Gastroesophageal sphincter (tissue), 4 donors: ENCODE results near the gene VAMP4. TPM values are rescaled to one million over a fixed set of nuclear protein-coding genes. Genes with fewer than 3 reads are reported as not detected.
A peak's percentile ranks its signal among the peaks of the same experiment; 100 is the strongest.

Experiments
- ATAC-seq: fragments of 150-250 bp; one replicate; pipeline ENCODE4 v1.9.1; 2016; ENCODE audit warnings: mild to moderate bottlenecking, moderate library complexity
- H3K27ac ChIP-seq, 4 donors: fragments of 200-600 bp; sonication (generic) in 3 of 4; 1 replicate in 3 of 4; 2 replicates in 1 of 4; pipeline ENCODE4 v1.5.1; 2016 to 2019
- H3K27me3 ChIP-seq: fragments of 200-600 bp; sonication (generic); one replicate; pipeline ENCODE4 v1.5.1; 2019
- H3K36me3 ChIP-seq, 2 donors: fragments of 200-600 bp; sonication (generic); one replicate each; pipeline ENCODE4 v1.5.1; 2019; ENCODE audit warnings: control low read depth in 1 of 2
- H3K4me1 ChIP-seq, 3 donors: fragments of 200-600 bp; sonication (generic); 1 replicate in 2 of 3; 2 replicates in 1 of 3; pipeline ENCODE4 v1.5.1; 2016 to 2019; ENCODE audit warnings: control low read depth in 2 of 3
- H3K4me3 ChIP-seq, 2 donors: fragments of 200-600 bp; sonication (generic); one replicate each; pipeline ENCODE4 v1.5.1; 2019; ENCODE audit warnings: mild to moderate bottlenecking in 1 of 2, moderate library complexity in 1 of 2
- H3K9me3 ChIP-seq, 3 donors: fragments of 200-600 bp; sonication (generic); one replicate each; pipeline ENCODE4 v1.5.1; 2017 to 2019; ENCODE audit warnings: control low read depth in 2 of 3
- CTCF ChIP-seq, 4 experiments: fragments of 200-600 bp in 2 of 4; fragments of 450-650 bp in 2 of 4; sonication (generic) in 1 of 4; IDR thresholded peaks; one replicate each; pipeline ENCODE4 v1.5.1; 2017 to 2019; ENCODE audit warnings: antibody characterized with exemption in 4 of 4, mild to moderate bottlenecking in 2 of 4, moderate library complexity in 2 of 4
- EP300 ChIP-seq: sonication (generic); formaldehyde crosslinking; IDR thresholded peaks from one replicate; pipeline ENCODE4 v1.6.1; 2017; ENCODE audit warnings: antibody characterized with exemption, mild to moderate bottlenecking
- POLR2A ChIP-seq, 2 donors: fragments of 450-650 bp; IDR thresholded peaks; one replicate each; pipeline ENCODE4 v1.6.1; 2017; ENCODE audit warnings: antibody characterized with exemption in 2 of 2, mild to moderate bottlenecking in 2 of 2, moderate library complexity in 1 of 2
- POLR2AphosphoS5 ChIP-seq: sonication (generic); formaldehyde crosslinking; IDR thresholded peaks from one replicate; pipeline ENCODE4 v1.6.1; 2017; ENCODE audit warnings: antibody characterized with exemption
- WGBS, 2 donors: methylation state at CpG; one replicate each; pipeline ENCODE4 v1.1.5; 2018; ENCODE audit warnings: low coverage in 1 of 2; 5-methylcytosine and 5-hydroxymethylcytosine counted together
- total RNA-seq, 4 donors: library from RNA; depleted of rRNA; stranded (reverse); fragments of >200 nt; gene quantifications; one replicate each; pipeline ENCODE4 v1.1.0, GENCODE V29; 2016

VAMP4 gene
- total RNA-seq, 4 donors from 2014 or later, result 16.3 to 37.5 (median 20.0) TPM

GRCh38 chr1:171683870-171684269 is 58.0 kb downstream of the VAMP4 start:
- Histone ChIP-seq H3K9me3 (no peaks in the 10 kb centered on the region), H3K27me3 (no peaks in the 10 kb centered on the region), H3K4me1 (peaks cover 0 to 23% (median 0%) of the 10 kb centered on the region in 3 donors), H3K36me3 (no peaks in the 10 kb centered on the region), H3K4me3 (no peak overlapping the region), H3K27ac (no peak overlapping the region)
- TF ChIP-seq EP300, result no peak
- TF ChIP-seq POLR2A (IDR thresholded peaks at IDR 0.05), result no peak
- no peak for TF ChIP-seq CTCF (IDR thresholded peaks at IDR 0.05)
- TF ChIP-seq POLR2AphosphoS5, result no peak
- no peak for ATAC-seq
- 70 to 73% methylated on average over 3 to 7 of the region's 8 CpGs for WGBS, 2 donors

GRCh38 chr1:171680339-171680738 is 61.5 kb downstream of the VAMP4 start:
- no peaks in the 10 kb centered on the region for H3K9me3 ChIP-seq
- H3K4me1 ChIP-seq, result peaks cover 0 to 21% (median 0%) of the 10 kb centered on the region in 3 donors
- H3K36me3 ChIP-seq, result no peaks in the 10 kb centered on the region
- no peak for ATAC-seq
- 94 to 100% methylated on average over 2 to 3 of the region's 3 CpGs for WGBS, 2 donors
- TF ChIP-seq POLR2A (IDR thresholded peaks at IDR 0.05), result no peak
- TF ChIP-seq EP300, result no peak
- no peak for TF ChIP-seq CTCF (IDR thresholded peaks at IDR 0.05)
- no peak for TF ChIP-seq POLR2AphosphoS5
- H3K27ac ChIP-seq, result no peak overlapping the region
- no peak overlapping the region for H3K4me3 ChIP-seq
- no peaks in the 10 kb centered on the region for H3K27me3 ChIP-seq

- no peak for ATAC-seq
- WGBS, 2 donors, result 76% methylated on average over 2 of the region's 2 CpGs; no CpG with 5 or more reads in 1 of the 2 donors
Measured at GRCh38 chr1:171676823-171677222, 65.0 kb downstream of the VAMP4 start.

GRCh38 chr1:171674431-171675405 is 67.1 kb downstream of the VAMP4 start:
- no peaks in the 10 kb centered on the region for H3K36me3 ChIP-seq
- 6 to 16% methylated on average over 3 of the region's 3 CpGs for WGBS, 2 donors
- ATAC-seq, result peak; percentile 75
- H3K27ac ChIP-seq, result peak overlapping the region; percentile 75 to 90 (median 80)
- H3K9me3 ChIP-seq, result no peaks in the 10 kb centered on the region
- no peak for TF ChIP-seq EP300
- TF ChIP-seq CTCF (IDR thresholded peaks at IDR 0.05), result no peak
- TF ChIP-seq POLR2A (IDR thresholded peaks at IDR 0.05), result no peak
- TF ChIP-seq POLR2AphosphoS5, result peak; percentile 48
- no peaks in the 10 kb centered on the region for H3K27me3 ChIP-seq
- H3K4me1 ChIP-seq, result peaks cover 7 to 41% (median 22%) of the 10 kb centered on the region in 3 donors
- no peak overlapping the region for H3K4me3 ChIP-seq

More at GRCh38 chr1:171676823-171677222, 65.0 kb downstream of the VAMP4 start:
- no peak for TF ChIP-seq POLR2AphosphoS5
- TF ChIP-seq CTCF (IDR thresholded peaks at IDR 0.05), result no peak
- no peak for TF ChIP-seq POLR2A (IDR thresholded peaks at IDR 0.05)
- Histone ChIP-seq H3K27ac (peak overlapping the region in 2 of 4 donors; percentile 54 to 80), H3K4me3 (no peak overlapping the region), H3K27me3 (no peaks in the 10 kb centered on the region), H3K4me1 (peaks cover 7 to 41% (median 22%) of the 10 kb centered on the region in 3 donors), H3K9me3 (no peaks in the 10 kb centered on the region), H3K36me3 (no peaks in the 10 kb centered on the region)
